ENCODE measurements around the gene DNM2. TPM values are rescaled to one million over a fixed set of nuclear protein-coding genes. Genes with fewer than 3 reads are reported as not detected.

DNM2 gene
- total RNA-seq, 1 donor from 2014 or later, result 184 TPM

- H3K27me3 Mint-ChIP-seq (ENCODE audit: unreplicated experiment), result peaks cover 7% of the 10 kb centered on the region
- no peaks in the 10 kb centered on the region for H3K9me3 Mint-ChIP-seq (ENCODE audit: unreplicated experiment)
- peaks cover 4% of the 10 kb centered on the region for H3K4me1 Mint-ChIP-seq (ENCODE audit: unreplicated experiment)
- H3K36me3 Mint-ChIP-seq (ENCODE audit: low read depth, unreplicated experiment), result no peaks in the 10 kb centered on the region
- H3K4me3 Mint-ChIP-seq (ENCODE audit: unreplicated experiment), result no peak overlapping the region
- DNase-seq (ENCODE audit: low spot score), result peak; percentile 66
- H3K27ac Mint-ChIP-seq (ENCODE audit: unreplicated experiment), result no peak overlapping the region
- peak; percentile 67 for TF ChIP-seq CTCF (IDR thresholded peaks at IDR 0.05; ENCODE audit: unreplicated experiment)
Observed at GRCh38 chr19:10861103-10861651, 143.3 kb downstream of the DNM2 start.

GRCh38 chr19:10862561-10863106 lies 144.8 kb downstream of the DNM2 start:
- no peak overlapping the region for H3K27ac Mint-ChIP-seq (ENCODE audit: unreplicated experiment)
- no peaks in the 10 kb centered on the region for H3K36me3 Mint-ChIP-seq (ENCODE audit: low read depth, unreplicated experiment)
- H3K4me3 Mint-ChIP-seq (ENCODE audit: unreplicated experiment), result no peak overlapping the region

GRCh38 chr19:10863107-10863717 lies 145.3 kb downstream of the DNM2 start:
- Mint-ChIP-seq H3K27ac (ENCODE audit: unreplicated experiment) (no peak overlapping the region), H3K9me3 (ENCODE audit: unreplicated experiment) (no peaks in the 10 kb centered on the region), H3K36me3 (ENCODE audit: low read depth, unreplicated experiment) (no peaks in the 10 kb centered on the region), H3K4me1 (ENCODE audit: unreplicated experiment) (peaks cover 4% of the 10 kb centered on the region), H3K4me3 (ENCODE audit: unreplicated experiment) (no peak overlapping the region), H3K27me3 (ENCODE audit: unreplicated experiment) (peaks cover 7% of the 10 kb centered on the region)
- DNase-seq (ENCODE audit: low spot score), result no peak
- TF ChIP-seq CTCF (IDR thresholded peaks at IDR 0.05; ENCODE audit: unreplicated experiment), result no peak

More at GRCh38 chr19:10862561-10863106, 144.8 kb downstream of the DNM2 start:
- no peak for TF ChIP-seq CTCF (IDR thresholded peaks at IDR 0.05; ENCODE audit: unreplicated experiment)
- Mint-ChIP-seq H3K4me1 (ENCODE audit: unreplicated experiment) (peaks cover 4% of the 10 kb centered on the region), H3K9me3 (ENCODE audit: unreplicated experiment) (no peaks in the 10 kb centered on the region), H3K27me3 (ENCODE audit: unreplicated experiment) (peaks cover 6% of the 10 kb centered on the region)
- DNase-seq (ENCODE audit: low spot score), result no peak

GRCh38 chr19:10864538-10864899 lies 146.6 kb downstream of the DNM2 start:
- peak; percentile 87 for DNase-seq (ENCODE audit: low spot score)
- Mint-ChIP-seq H3K9me3 (ENCODE audit: unreplicated experiment) (no peaks in the 10 kb centered on the region), H3K4me1 (ENCODE audit: unreplicated experiment) (peaks cover 4% of the 10 kb centered on the region), H3K4me3 (ENCODE audit: unreplicated experiment) (no peak overlapping the region), H3K27ac (ENCODE audit: unreplicated experiment) (peak overlapping the region; percentile 6), H3K27me3 (ENCODE audit: unreplicated experiment) (peaks cover 14% of the 10 kb centered on the region), H3K36me3 (ENCODE audit: low read depth, unreplicated experiment) (no peaks in the 10 kb centered on the region)
- TF ChIP-seq CTCF (IDR thresholded peaks at IDR 0.05; ENCODE audit: unreplicated experiment), result peak; percentile 70

GRCh38 chr19:10866495-10866894 lies 148.6 kb downstream of the DNM2 start:
- no peak for DNase-seq (ENCODE audit: low spot score)
- peaks cover 20% of the 10 kb centered on the region for H3K27me3 Mint-ChIP-seq (ENCODE audit: unreplicated experiment)
- no peak overlapping the region for H3K4me3 Mint-ChIP-seq (ENCODE audit: unreplicated experiment)
- H3K9me3 Mint-ChIP-seq (ENCODE audit: unreplicated experiment), result no peaks in the 10 kb centered on the region
- H3K4me1 Mint-ChIP-seq (ENCODE audit: unreplicated experiment), result peaks cover 4% of the 10 kb centered on the region
- no peak for TF ChIP-seq CTCF (IDR thresholded peaks at IDR 0.05; ENCODE audit: unreplicated experiment)
- no peak overlapping the region for H3K27ac Mint-ChIP-seq (ENCODE audit: unreplicated experiment)
- H3K36me3 Mint-ChIP-seq (ENCODE audit: low read depth, unreplicated experiment), result peaks cover 3% of the 10 kb centered on the region
